Measurements from ENCODE around the gene PLXNA2. TPM values are rescaled to one million over a fixed set of nuclear protein-coding genes. Genes with fewer than 3 reads are reported as not detected.

PLXNA2 gene
- total RNA-seq, 1 donor from 2014 or later = 42.5 TPM

DNA sequence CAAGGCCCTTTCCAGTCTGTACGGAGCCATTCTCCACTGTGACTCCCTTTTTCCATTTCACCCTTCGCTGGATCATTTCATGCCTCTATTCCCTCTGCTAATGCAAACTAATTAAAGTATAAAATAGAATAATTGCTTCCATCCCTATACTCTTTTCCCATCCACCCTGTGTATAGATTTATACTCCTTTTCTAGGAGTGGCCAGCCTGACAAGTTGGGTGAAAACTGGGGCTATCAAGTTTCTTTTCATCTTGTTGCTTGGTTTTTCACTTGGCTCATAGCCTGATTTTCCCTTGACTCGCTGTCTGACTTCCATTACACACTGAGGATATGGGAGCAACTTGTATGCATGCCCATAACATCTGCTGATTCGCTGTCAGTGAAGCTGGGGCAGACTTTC, 107.0 kb downstream of the PLXNA2 start:
- peak; percentile 65 for DNase-seq

DNA sequence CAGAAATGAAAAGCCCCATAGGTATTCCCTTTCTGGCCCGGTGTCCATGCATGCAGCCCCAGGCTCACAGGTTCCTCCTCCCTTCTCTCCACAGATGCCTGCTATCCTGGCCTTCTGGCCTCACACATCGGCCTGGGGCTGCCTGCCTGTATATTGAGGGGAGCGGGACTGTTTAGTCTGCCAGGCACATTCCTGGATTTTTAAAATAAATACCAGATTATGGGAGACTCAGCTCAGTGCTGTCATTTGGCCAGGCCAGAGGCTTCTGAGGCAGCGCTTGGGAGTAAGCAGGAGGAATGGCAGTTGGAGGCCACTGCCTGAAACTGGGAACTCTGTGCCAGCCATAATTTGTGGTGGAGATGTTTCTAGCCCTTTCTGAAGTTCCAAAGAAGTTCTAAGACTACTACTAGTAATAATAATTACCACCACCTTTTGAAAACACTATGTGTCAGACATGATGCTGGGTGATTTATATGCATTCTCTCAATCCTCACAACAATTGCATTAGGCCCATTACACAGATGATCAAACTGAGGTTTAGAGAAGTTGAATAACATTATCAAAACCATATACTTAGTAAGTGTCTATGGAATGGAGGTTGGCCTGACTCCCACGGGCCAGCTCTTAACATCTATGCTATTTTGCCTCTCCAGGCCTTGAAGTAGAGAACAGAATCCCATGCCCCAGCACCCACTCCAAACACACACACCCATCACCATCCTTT, 107.6 kb downstream of the PLXNA2 start:
- DNase-seq = no peak

DNA sequence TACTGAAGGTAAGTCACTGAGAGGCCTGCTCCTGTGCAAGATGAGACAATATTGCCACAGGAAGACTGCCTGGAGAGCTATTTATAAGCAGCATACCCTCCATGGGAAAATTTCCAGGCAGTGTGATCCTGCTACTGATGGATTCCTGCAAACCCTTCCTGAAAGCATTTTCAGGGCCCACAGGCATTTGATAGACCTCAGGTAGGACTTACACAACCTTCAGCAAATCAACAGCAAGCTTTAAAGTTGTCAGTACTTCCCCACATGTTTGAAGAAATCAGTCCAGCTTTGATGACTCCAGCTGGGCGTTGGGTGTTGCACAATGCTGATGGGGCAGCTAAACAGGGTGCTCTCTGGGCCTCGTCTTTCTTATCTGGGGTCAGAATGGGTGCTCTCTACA, 108.8 kb downstream of the PLXNA2 start:
- no peak for DNase-seq

DNA sequence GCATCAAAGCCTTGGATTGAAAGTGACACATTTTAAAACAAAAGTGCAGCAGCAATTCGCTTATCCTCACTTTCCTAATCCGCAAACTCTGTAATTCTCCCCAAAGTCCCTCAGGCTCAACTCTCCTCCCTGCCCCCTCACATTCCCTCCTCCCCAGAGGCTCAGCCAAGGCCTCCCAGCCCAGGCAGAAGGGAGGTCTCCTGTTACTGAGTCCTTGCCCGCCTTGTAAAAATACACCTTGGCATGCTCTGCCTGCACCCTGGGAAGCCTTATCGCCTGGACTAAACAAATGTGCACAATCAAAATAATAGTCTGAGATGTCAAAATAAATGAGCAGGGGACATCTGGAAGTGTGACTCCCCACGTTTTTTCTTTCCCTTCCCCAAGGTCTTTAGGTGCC, 109.7 kb downstream of the PLXNA2 start:
- DNase-seq = no peak

DNA sequence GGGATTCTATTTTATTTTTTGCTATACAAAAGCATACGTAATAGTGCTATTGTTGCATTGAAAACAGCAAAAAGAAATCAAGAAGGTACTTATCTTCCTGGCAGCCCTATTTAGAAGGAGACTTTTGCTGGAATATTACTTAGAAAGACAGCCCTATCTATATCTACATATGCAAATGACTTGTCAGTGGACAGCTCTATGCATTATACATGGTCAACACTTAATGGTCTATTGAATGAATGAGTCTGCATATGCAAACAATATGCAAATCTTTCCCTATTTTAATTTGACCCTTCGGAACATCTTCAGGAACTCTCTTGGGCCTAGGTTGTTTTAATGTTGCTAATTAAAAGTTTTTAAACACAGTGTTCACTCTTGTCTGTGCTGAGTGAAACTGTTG, 110.8 kb downstream of the PLXNA2 start:
- DNase-seq = no peak

DNA sequence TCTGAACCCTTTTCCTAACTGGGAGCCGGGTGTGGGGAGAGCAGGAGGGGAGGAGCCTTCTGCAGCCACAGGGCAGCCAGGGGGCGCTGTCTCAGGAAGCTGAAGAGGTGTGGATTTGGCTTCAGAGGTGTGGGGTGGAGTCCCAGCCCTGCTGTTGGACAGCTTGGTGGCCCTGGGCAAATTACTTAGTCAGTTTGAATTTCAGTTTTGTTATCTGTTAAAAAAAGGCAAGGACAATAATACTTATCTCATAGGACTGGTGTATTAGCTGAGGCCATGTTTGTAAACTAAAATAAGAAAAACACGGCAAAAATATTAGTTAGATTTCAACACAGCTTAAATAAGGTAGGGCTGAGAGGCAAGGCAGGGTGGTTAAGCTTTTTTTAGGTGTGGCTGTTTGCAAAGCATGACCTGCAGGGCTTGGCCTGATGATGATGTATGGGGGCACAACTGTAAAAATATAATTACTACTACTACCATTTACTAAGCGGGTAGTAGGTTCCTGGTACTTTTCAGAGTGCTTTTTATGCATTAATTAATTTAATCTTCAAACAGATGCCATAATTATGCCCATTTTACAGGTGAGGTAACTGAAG, 111.8 kb downstream of the PLXNA2 start:
- peak; percentile 86 for DNase-seq

DNA sequence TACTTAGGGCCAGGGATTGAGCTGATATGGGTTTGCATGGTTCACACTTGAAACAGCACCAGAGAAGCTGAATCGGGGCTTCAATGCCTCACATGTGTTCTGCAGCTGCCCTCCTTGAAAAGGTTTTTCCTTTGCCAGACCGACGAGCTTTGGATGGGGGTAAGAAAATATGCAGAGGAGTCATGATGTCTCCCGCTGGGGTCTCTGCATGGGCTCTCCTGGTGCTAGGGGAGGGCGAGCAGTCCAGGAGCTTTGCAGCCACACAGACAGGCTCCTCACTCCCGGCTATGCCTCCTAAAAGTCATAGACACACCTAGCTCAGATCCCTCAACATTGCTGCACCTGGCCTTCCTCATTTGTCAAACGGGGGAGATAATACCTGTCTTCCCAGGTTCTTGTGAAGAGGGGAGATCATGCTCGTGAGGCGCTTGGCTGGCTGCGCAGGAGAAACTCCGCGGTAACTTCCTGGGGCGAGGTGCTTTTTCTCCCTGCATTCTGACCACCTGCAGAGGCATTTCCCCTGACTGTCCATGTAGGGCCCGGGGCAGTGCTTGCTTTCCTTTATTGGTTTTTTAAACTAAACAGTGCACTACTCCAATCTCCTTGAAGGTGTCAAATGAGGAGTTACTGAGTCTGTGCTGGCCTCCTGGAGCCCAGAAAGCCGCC, 112.4 kb downstream of the PLXNA2 start:
- no peak for DNase-seq

DNA sequence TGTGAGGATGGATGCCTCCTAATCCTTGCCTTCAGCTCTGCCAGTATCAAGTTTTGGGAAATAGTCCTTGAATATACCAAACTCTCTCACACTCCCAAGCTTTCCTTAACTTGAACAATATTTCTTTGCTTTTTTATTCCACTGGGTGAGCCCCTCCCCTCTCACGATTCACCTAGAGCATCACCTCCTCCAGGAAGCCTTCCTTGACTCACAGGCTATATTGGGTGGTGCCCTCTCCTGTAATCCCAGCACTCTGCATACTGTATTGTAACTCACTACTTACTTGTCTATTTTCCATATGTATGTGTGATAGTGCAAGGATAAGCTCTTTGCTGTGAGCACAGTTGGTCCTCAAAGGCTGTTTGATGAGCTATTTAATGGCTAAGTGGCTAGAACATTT, 114.7 kb downstream of the PLXNA2 start:
- DNase-seq = no peak

DNA sequence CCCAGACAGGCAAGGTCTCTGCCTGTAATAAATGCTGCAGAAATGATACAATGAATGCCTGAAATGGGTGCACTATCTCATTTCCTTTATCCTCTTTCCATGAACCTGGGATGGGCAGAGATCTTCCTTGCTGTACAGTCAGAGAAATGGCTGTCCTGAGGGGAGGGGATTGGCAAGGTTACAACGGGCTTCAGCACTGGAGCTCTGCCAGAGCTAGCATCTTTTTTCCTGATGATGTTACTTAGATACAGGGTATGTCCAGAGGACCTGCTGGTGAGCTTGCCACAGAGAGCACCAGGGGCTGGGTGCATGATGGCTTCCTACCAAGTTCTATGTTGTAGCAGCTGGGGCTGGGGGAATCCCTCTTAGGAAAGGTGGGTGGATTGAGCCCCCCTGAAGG, 115.1 kb downstream of the PLXNA2 start:
- no peak for DNase-seq

DNA sequence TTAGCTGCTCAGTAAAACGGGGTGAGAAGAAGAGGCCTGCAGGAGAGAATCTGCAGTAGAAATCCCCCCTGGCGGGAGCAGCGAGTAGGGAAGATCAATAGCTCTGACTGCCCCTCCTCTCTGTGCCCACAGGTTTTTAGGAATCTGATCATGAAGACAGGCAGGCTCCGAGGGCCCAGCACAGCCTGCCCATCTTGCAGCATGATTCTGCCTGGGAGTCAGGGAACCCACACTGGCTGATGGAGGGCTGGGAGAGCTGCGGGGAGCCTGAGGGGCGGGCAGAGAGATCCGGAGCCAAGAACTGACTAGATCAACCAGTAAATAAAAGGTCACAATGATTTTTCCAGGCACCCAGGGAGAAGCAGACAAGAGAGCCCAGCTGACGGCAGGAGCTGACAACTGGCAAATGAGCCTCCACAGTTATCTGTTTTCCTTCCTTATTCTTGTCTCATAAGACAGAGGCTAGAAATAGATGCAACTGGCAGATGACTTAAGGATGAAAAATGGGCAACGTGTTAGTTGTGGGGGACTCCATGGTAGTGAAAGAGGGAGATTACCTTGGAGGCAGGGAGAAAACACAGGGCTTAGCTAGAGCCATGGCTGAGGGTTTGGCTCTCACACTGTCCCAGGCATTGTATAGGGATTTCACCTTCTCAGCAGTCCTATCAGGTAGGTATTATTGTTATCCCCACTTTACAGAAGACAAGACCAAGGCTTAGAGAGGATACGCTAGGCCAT, 116.2 kb downstream of the PLXNA2 start:
- DNase-seq = peak; percentile 60

DNA sequence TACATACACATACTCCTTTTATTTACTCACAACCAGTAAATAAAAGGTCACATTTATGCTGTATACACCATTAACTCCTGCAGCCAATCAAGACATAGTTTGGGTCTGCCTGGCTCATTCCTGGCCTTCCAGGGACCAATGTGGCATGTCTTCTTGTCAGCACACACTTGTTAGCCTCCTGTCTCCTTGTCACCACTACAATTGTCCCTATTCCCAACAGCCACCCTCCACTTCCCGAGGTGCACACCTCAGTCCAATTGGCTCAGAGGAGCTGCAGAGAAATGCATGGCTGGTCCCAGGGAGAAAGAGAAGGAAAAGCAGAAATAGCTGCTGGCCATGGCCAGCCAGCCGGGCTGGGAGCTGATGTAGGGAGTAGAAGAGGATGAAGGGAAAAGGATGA, 116.9 kb downstream of the PLXNA2 start:
- DNase-seq = no peak

DNA sequence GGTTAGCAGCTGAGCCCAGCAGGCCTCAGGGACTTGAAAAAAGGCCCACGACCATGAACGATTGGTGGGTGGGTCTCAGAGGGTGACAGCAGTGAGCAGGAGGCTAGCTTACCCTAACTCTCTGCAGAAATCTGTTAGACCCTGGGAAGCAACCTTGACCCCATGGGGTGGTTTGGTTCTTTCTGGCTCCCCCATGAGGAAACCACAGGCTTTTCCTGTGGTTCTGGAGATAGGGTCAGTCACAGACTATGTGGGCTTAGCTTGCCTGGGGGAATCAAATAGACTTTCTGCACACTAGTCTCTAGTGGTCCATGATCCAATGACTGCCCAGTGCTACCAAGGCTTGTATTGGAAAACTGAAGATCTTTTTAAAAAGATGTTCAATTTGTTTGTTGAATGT, 118.1 kb downstream of the PLXNA2 start:
- DNase-seq = no peak

DNA sequence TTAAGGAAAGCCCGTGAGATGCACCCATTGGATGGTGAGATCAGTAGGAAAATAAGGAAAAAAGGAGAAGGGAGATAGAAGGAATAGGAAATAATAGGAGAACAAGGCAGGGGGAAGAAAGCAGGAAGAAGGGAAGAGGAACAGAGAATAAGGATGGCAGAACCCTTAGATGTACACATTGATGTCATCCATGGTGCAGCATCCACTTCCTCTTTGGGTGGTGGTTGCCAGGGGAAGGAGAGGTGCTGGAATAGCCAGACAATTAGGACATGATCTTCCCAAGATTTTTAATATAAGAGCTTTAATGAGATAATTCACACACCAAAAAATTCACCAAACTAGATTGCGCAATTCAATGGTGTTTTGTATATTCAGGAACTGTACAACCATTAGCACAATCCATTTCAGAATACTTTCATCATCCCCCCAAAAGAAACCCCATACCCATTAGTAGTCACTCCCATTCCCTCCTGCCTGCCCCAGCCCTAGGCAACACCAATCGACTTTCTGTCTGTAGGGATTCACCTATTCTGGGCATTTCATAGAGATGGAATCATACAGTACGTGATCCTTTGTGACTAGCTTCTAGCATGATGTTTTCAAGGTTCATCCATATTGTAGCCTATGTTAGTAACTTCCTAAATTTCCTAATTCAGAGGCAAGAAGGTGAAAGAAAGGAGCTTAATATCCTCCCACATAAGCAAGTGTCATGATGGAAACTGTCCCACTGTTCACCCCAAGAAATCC, 121.4 kb downstream of the PLXNA2 start:
- DNase-seq = no peak

DNA sequence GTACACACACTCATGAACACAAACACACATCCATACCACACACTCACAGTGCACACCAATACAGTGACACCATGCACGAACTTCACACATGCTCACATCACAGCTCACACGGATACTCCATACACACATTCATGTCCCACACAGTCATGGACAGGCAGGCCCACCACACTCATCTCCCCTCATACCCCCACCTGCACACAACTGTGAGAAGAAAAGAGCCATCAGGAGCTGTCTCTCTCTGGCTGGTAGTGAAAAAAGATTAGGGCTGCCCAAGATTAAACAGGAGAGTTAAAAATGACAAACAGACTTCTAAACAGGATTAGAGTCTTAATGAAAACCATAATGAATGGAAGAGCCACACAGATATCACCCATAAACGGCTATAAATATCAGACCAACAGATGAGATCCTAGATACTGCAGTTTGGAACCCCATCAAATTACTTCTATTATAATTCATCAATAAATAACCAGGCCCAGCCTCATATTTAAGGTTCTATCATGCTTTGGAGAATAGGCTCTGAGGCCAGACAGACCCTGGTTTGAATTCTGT, 122.3 kb downstream of the PLXNA2 start:
- no peak for DNase-seq

DNA sequence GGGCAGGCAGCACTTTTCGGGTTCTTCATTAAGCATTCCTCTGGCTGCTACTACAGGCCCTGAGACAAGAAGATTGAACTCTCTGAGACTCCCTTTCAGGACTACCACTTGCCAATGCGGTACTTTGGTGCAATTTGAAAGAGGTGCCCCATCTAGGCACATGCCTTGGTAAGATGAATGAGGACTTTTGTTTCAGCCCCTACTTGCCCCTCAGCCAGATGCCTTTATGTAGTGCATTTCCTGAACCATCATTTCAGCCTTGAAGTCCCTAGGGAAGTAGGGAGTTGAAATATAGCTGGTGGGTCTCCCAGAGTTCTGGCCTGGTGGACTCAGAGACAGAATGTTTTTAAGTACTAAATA, 123.8 kb downstream of the PLXNA2 start:
- no peak for DNase-seq

DNA sequence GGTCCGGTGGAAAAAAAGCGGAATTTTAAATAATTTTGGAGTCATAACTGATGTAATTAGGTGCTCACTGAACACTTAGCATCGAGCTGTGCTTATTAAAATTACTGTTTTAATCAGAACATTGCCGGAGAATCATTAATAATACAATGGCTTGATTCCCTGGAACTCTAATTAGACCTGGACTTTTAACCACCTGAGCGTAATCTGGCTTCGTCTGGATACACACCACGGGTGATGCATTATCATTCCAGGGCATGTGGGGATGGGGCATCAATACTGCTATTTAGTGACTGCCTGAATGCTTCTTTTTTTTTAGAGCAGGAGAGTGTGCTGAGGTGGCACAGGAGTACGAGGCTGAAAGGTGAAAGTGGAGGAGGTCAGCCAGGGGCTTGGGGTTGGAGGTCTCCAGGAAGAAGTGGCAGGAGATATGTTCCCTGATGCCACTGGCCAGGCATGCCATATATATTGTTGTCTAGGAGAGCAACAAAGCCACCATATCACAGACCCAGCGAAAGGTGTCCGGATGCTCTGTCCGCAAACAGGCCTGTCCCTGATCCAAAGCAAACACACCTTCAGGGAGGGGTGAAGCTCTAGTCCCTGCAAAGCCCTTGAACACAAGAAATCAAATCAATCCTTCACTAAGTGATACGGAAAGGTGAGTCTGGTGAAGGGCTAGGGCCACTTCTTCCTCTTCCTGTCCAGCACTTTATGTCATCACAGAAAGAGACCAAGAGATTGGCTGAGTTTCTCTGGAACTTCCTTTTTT, 125.2 kb downstream of the PLXNA2 start:
- DNase-seq = no peak

DNA sequence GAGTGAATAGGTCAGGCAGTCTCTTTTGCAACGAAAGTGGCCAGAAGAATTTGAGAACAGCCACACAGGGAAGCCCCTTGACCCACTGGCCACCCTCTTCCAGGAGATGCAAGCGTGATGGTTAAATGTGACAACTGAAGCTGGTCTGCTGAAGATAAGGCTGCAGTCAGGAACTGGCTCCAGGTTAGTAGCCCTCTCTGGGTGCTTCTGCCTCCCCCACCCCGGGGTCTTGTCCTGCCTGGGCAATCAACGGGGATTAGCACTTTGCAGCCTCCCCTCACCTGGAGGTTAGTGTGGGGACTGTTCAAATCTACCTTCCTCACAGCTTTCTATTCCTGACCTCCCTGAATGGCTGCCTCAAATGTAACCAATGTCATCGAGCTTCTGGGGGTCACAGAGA, 125.9 kb downstream of the PLXNA2 start:
- DNase-seq = no peak

DNA sequence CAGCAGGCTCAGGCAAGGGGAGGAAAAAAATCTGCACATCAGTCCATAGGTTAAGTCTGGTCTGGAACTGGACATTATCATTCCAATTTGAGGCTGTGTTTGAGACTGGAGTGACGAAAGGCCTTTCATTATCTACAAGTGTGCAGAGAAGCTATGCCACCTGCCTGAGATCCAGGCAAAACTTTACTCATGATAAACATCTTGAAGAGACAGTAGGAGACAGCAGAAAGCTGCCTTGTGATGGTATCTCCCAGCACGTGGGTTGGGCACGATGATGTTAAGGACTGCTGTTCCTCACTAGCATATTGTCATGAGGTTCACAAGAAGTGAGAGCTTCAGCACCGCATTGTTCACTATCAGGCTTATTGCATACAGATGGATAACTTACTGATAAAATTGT, 126.4 kb downstream of the PLXNA2 start:
- no peak for DNase-seq

DNA sequence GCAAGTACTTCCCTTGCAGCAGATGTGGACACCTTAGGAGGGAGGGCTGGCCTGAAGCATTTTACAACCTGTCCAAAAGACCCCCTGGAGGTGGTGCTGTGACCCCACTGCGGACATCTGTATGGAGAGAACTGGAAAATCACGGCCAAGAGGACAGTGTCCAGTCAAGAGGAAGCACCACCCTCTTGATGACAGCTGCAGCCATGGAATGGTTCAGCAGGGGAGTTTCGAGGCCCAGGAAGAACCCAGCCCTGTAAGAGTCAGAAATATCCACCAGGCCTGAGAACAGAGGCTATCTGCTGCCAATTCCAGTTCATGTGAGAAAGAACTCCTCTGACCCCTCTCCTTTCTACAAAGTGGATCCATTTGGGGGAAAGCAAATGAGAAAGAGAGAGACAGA, 126.8 kb downstream of the PLXNA2 start:
- no peak for DNase-seq

DNA sequence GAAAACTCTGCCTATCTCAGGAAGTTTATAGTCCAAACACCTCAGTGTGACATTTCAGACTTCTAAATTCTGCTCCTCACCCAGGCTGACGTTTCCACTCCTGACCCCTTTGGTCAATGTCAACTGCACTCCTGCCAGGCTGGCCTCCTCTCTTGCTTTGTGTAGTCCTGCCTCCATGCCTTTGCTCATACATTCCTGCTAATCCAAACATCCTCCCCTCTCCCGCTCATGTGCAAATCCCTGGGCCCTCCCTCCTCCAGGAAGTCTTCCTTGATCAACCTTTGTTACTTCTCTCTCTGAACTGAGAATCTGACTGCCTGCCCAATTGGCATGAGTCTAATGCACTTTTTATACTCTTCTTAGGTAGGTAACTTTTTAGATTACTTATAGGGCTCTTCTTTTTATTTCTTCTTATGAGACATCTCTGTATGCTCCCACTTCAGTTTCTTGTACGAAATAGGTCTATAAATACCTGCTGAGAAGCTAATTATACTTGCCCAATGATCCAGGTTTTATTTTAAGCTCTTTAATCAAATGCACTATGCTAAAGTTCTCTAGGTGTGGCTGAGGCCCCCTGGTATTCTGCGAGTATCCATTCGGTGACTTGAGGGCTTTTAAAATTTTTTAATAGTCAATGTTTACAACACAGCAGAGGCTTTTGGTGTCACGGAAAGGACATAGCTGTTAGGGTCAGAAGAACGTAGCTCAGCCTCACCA, 128.1 kb downstream of the PLXNA2 start:
- DNase-seq = no peak

DNA sequence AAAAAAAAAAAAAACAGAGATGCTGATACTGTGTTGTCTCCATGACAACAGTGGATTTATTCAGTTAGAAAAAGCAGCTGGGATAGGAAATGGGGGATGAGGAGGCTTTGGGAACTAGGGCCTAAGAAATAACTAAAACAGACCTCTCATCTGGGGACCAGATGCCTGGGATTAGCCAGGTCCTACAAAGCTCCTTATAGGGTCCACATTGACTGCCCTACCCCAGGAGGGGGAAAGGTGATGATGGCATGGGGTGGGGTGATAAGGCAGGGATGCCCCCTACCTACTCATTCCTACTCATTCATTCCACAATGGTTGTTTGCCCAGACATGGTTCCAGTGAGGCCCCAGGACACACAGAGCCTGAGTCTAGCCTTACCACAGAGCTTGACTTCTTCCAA, 131.2 kb downstream of the PLXNA2 start:
- DNase-seq = no peak
